GM23248 (cell line): ENCODE data around the gene POC1A.

Source experiments
- EZH2 ChIP-seq: fragments of 200-600 bp; sonication (generic); IDR thresholded peaks from 2 replicates; pipeline ENCODE4 v1.6.1; 2018; ENCODE audit warnings: antibody characterized with exemption, mild to moderate bottlenecking; ENCODE audit not compliant: insufficient read depth, poor library complexity, severe bottlenecking
- EZH2phosphoT487 ChIP-seq: fragments of 200-600 bp; sonication (generic); IDR thresholded peaks from 2 replicates; pipeline ENCODE4 v1.6.1; 2018; ENCODE audit warnings: antibody characterized with exemption, moderate library complexity, mild to moderate bottlenecking, low read depth; ENCODE audit not compliant: insufficient read depth

GRCh38 chr3:52149726-52150125 lies 4.5 kb downstream of the POC1A start:
- TF ChIP-seq EZH2 (no peak), EZH2phosphoT487 (no peak)
